GM19025 (cell line): Measurements from ENCODE around the gene GABRR2.

Experiments
- ATAC-seq: cut with Tn5 transposase; IDR thresholded peaks from one replicate; pipeline ENCODE4 v1.9.1; 2021; ENCODE audit warnings: mild to moderate bottlenecking, low read depth, moderate library complexity; ENCODE audit not compliant: unreplicated experiment

The GABRR2 gene

DNA sequence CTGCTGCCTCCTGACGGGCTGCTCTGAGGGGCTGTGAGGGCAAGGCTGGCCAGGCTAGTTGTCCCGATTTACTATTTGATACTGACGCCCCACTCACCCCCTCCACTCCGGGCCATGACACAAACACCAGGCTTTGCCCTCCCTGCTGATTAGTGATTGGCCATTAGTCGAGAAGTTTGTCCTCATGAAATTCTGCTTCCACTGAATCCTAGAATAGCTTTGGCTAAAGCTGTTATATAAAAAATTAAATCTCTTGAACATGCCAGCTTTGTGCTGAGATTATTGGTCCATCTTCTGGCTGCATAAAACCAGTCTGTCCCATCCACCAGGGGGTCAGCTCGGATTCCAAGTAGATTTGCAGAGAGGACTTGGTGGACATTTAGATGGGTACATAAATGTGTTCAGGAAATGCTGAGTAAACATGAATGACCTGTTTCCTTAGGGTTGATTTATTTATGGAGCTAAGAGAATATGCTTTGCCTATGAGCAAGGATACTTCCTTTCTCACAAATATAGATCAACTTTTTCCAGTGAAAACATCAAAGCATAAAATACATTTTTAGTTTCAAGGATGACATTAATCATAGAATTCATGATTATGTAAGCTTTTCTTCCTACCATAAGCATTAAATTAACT, at the start of gene GABRR2:
TSS of gene GABRR2 (minus strand) at position 51 of the 637 bp plus-strand sequence. CDS start 134 bp downstream, outside the sequence.
- ATAC-seq: no peak

DNA sequence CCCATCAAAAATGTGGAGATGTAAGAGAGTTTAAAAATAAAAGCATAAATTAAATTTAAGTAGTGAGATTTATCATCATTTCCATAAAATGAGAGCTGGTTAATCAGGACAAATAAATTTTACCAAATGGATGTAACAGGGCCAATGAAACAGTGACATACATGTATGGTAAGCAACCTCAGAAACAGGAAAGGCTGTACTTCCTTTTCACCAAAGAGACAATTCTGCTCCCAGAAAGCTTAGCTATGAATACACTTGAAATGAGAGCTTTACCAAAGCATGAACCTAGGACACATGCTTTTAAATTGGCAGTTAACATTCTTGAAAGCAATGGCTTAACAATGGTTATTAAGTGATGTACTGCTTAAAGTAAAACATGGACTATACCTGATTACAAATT, 49.5 kb upstream of the GABRR2 start:
- ATAC-seq: no peak

- ATAC-seq: no peak
Observed at GRCh38 chr6:89361171-89361570, 46.1 kb upstream of the GABRR2 start.

DNA sequence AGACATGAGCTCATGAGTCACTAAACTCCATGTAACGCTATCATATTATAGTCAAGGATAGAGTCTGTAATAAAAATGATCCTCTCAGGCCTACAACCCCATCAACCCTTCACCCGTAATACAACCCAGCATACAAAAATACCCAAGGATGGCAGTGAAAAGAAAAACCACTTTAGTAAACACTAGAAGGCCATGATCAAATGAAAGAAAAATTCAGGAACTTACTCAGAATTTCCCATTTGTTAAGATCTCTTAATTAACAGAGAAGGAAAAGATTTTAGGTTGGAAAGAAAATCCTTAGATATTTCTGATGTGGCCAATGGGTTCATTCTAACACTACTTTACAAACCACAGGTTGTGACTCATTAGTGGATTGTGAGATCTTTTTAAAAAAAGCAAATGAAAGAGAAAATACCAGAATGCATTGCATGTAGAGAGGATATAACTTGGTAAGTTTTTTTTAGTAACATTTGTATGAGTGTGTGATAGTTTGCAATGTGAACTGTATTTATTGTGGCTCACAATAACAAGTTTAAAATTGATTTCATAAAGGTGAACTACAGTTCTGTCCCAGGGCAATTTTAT, 45.4 kb upstream of the GABRR2 start:
- ATAC-seq: peak; percentile 51

GRCh38 chr6:89359561-89359960, 44.5 kb upstream of the GABRR2 start:
- ATAC-seq: no peak

GRCh38 chr6:89357390-89357789, 42.3 kb upstream of the GABRR2 start:
- ATAC-seq: peak; percentile 39

DNA sequence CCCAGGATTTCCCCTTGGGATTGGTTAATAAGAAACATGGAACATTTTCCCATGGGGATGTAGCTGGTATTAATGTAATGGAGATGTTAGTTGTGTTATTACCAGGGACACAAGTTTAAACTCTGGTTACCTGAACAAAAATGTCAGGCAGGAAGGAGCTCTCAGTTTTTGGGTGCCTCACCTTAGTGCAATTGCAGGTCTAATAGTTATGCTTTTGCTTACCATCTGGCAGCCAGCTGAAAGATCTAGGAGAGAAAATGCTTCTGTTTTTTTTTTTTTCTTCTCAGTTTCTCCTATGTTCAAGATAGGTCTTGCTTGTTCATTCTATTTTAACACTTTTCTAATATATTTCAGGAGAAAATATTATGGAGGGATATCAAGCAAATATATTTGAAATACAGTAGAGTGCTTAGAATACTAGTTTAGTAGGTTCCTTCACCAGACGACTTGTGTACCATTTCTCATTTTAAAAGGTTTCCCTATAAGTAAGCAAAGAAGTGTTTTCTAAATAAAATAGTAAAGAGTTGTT, 41.6 kb upstream of the GABRR2 start:
- no peak for ATAC-seq

DNA sequence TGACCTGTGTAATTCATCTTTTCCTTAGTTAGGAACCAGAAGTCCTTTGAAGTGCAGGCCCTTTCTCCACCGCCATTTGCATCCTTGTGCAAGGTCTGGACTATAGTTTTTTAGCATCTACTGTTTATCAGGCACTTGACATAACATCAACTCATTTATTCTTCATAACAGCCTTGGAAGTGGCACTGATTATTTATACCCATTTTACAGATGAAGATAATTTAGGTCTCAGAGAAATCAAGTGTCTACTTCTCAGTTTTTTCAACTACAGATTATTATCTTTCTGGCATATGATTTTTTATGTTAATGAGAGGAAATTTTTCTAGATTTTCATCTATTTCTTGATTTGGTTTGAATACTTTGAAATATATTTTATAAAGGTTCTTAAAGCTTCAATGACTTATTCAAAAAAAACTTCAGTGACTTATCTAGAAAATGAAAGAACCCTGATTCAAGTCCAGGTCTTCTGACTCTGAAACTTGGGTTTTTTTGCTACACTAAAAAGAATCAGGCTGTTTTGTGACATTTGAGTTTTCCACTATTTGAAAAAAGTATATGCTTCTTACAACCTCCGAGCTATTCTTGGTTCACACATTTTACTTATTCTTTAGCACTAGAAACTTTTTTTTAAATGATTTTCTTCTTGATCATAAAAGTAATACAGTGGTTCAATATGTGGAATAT, 40.6 kb upstream of the GABRR2 start:
- ATAC-seq: no peak

- no peak for ATAC-seq
Observed at GRCh38 chr6:89353702-89354392, 38.7 kb upstream of the GABRR2 start.

DNA sequence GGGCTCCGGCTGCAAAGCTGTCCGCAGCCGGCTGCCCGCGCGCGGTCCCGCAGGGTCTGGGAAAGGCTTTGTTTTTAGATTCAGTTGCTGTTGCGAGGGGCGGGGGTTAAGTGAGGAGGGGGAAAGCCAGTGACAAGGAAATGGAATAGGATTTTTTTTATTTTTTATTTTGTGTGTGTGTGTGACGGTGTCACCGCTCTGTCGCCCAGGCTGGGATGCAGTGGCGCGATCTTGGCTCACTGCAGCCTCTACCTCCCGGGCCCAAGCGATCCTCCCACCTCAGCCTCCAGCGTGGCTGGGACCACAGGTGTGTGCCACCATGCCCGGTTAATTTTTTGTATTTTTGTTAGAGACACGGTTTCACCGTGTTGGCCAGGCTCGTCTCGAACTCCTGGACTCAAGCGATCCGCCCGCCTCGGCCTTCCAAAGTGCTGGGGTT, 38.0 kb upstream of the GABRR2 start:
- no peak for ATAC-seq

GRCh38 chr6:89352278-89353117, 37.4 kb upstream of the GABRR2 start, which contains the start of gene UBE2J1:
Gene UBE2J1 (minus strand): TSS chr6:89352722. CDS start chr6:89352569, 153 bp downstream.
- ATAC-seq: peak; percentile 55

GRCh38 chr6:89351671-89352277, 36.7 kb upstream of the GABRR2 start:
- ATAC-seq: no peak

GRCh38 chr6:89350281-89350966, 35.3 kb upstream of the GABRR2 start:
- no peak for ATAC-seq

- no peak for ATAC-seq
Observed at GRCh38 chr6:89348372-89348771, 33.3 kb upstream of the GABRR2 start.

- ATAC-seq: no peak
Observed at GRCh38 chr6:89347825-89348224, 32.7 kb upstream of the GABRR2 start.

DNA sequence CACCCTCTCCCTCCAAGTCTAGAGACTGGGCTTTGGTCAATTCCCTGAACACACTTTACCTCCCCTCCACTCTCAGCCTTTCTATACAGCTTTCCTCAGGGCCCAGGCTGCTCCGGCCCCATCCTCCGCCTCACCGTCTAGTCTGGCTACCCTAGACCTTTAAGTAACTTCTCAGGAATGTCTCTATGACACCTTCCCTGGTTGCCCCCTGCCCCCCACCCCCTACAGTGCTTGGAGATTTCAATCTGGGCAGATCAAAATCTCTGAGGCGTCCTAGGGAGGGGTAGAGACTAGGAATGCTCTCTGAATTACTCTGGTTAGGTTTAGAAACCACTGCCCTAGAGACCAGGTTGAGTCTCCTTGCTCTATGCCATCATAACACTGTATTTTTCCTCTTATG, 31.3 kb upstream of the GABRR2 start:
- ATAC-seq: no peak

GRCh38 chr6:89339565-89339964, 24.5 kb upstream of the GABRR2 start:
- ATAC-seq: no peak

DNA sequence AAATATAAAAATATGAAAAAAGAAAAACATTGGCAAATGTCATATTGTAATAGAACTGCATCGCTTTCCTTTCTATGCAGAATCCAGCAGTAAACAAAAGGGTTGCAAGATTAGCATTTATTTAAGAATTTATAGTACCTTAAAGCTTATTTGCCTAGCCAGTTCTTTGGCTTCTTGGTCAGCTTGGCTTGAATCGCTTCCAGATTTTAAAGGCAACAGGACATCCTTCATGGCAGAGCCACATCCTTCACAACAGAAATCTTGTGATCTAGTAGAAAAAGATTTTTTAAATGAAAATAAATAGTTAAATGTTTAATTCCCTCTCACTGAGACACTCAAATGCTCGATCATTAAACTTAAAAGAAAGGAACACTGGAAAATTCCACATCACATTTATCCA, 20.1 kb upstream of the GABRR2 start:
- ATAC-seq: no peak

- ATAC-seq: no peak
Observed at GRCh38 chr6:89330910-89331309, 15.8 kb upstream of the GABRR2 start.
